A549 (cell line): ENCODE measurements around the gene TMEM141. TPM values are rescaled to one million over a fixed set of nuclear protein-coding genes. Genes with fewer than 3 reads are reported as not detected.

Experiments used
- ATAC-seq, 2 experiments: fragments of 200-7000 bp in 1 of 2; fragments of >200 bp in 1 of 2; cut with Nextera tagmentation in 1 of 2; cut with Tn5 transposase in 1 of 2; 3 replicates each; pipeline versions ENCODE4 v1.8.0 to v1.9.1; 2018 to 2020; ENCODE audit warnings: mild to moderate bottlenecking in 1 of 2, moderate library complexity in 1 of 2
- CTCF ChIA-PET: fragments of 300-600 bp; sonication (Branson Sonifier 250); formaldehyde crosslinking; extraction: SDS; loops from one replicate; lab custom pipeline; 2021; ENCODE audit warnings: antibody characterized with exemption, inconsistent platforms; lab: Yijun Ruan, JAX
- POLR2A ChIA-PET: fragments of 350-600 bp; formaldehyde crosslinking; extraction: SDS; loops from one replicate; lab custom pipeline; 2021; ENCODE audit warnings: antibody characterized with exemption, inconsistent platforms; lab: Yijun Ruan, JAX
- DNase-seq, 2 experiments: peaks; one replicate each; pipeline versions ENCODE4 v3.0.0 to v3.0.0-alpha.2; 2011 to 2016; ENCODE audit warnings: low read depth in 1 of 2, low spot score in 1 of 2
- FAIRE-seq: peaks from 2 replicates; lab custom pipeline; 2011; peaks lifted over from hg19 to GRCh38; lab: Jason Lieb, UNC
- H3K27ac ChIP-seq, 2 experiments: fragments of >200 bp; sonication (Bioruptor Twin); formaldehyde crosslinking; 3 replicates each; pipeline ENCODE4 v1.5.1; 2016 to 2017
- H3K4me1 ChIP-seq: fragments of >200 bp; sonication (Bioruptor Twin); formaldehyde crosslinking; 3 replicates; pipeline ENCODE4 v1.6.1; 2016
- H3K4me2 ChIP-seq: fragments of >200 bp; sonication (Bioruptor Twin); formaldehyde crosslinking; 3 replicates; pipeline ENCODE4 v1.6.1; 2016
- H3K4me3 ChIP-seq: fragments of >200 bp; sonication (Bioruptor Twin); formaldehyde crosslinking; 3 replicates; pipeline ENCODE4 v1.5.1; 2016
- H3K9me3 ChIP-seq: fragments of >200 bp; sonication (Bioruptor Twin); formaldehyde crosslinking; 3 replicates; pipeline ENCODE4 v1.6.1; 2016
- CEBPB ChIP-seq, 2 experiments: fragments of >200 bp in 1 of 2; sonication (Bioruptor Twin) in 1 of 2; formaldehyde crosslinking in 1 of 2; IDR thresholded peaks; 2 replicates each; pipeline ENCODE4 v1.6.1; 2012 to 2016
- CHD2 ChIP-seq: fragments of 150-350 bp; IDR thresholded peaks from 2 replicates; pipeline ENCODE4 v1.6.1; 2014; ENCODE audit warnings: low read length; ENCODE audit not compliant: partially characterized antibody
- EP300 ChIP-seq, 2 experiments: fragments of >200 bp; sonication (Bioruptor Twin); formaldehyde crosslinking; IDR thresholded peaks; 2 replicates in 1 of 2; 3 replicates in 1 of 2; pipeline ENCODE4 v1.6.1; 2016 to 2017
- FOSB ChIP-seq: fragments of 250-450 bp; sonication (Bioruptor Pico); IDR thresholded peaks from 2 replicates; pipeline ENCODE4 v1.5.0; 2020; ENCODE audit warnings: mild to moderate bottlenecking, moderate library complexity
- FOXS1 ChIP-seq: fragments of 250-450 bp; sonication (Bioruptor Pico); IDR thresholded peaks from 2 replicates; pipeline ENCODE4 v1.5.0; 2020; ENCODE audit warnings: mild to moderate bottlenecking, moderate library complexity
- HES2 ChIP-seq: fragments of >200 bp; sonication (Bioruptor Twin); formaldehyde crosslinking; IDR thresholded peaks from 2 replicates; pipeline ENCODE4 v1.6.1; 2016
- HEYL ChIP-seq: fragments of 250-450 bp; sonication (Bioruptor Pico); IDR thresholded peaks from 2 replicates; pipeline ENCODE4 v1.8.0; 2021; ENCODE audit warnings: mild to moderate bottlenecking, moderate library complexity
- HOXB13 ChIP-seq: fragments of 250-450 bp; sonication (Bioruptor Pico); IDR thresholded peaks from 2 replicates; pipeline ENCODE4 v1.5.0; 2020; ENCODE audit warnings: low read depth, mild to moderate bottlenecking, moderate library complexity
- HOXB5 ChIP-seq: fragments of 250-450 bp; sonication (Bioruptor Pico); IDR thresholded peaks from 2 replicates; pipeline ENCODE4 v1.5.0; 2020; ENCODE audit warnings: mild to moderate bottlenecking, moderate library complexity
- KDM5A ChIP-seq: fragments of 200-600 bp; sonication (generic); IDR thresholded peaks from 2 replicates; pipeline ENCODE4 v1.6.1; 2016; ENCODE audit warnings: antibody characterized with exemption, mild to moderate bottlenecking
- MAX ChIP-seq: IDR thresholded peaks from 2 replicates; pipeline ENCODE4 v1.6.1; 2012
- NFE2L2 ChIP-seq: fragments of 150-350 bp; conservative IDR thresholded peaks from 2 replicates; pipeline ENCODE4 v1.6.1; 2014; ENCODE audit warnings: low read length
- NPAS2 ChIP-seq: fragments of 250-450 bp; sonication (Bioruptor Pico); IDR thresholded peaks from 2 replicates; pipeline ENCODE4 v1.8.0; 2022; ENCODE audit warnings: mild to moderate bottlenecking, moderate library complexity, borderline replicate concordance
- PHF8 ChIP-seq: fragments of 200-600 bp; sonication (generic); IDR thresholded peaks from 2 replicates; pipeline ENCODE4 v1.6.1; 2016; ENCODE audit warnings: low read depth, mild to moderate bottlenecking, antibody characterized with exemption, moderate library complexity, borderline replicate concordance
- RARB ChIP-seq: fragments of 250-450 bp; sonication (Bioruptor Pico); IDR thresholded peaks from 2 replicates; pipeline ENCODE4 v1.8.0; 2021; ENCODE audit warnings: mild to moderate bottlenecking, moderate library complexity
- RFX5 ChIP-seq: fragments of 450-650 bp; IDR thresholded peaks from 2 replicates; pipeline ENCODE4 v1.7.1; 2014; ENCODE audit warnings: antibody characterized with exemption, mild to moderate bottlenecking, moderate library complexity
- RNF2 ChIP-seq: fragments of 200-600 bp; sonication (generic); IDR thresholded peaks from 2 replicates; pipeline ENCODE4 v1.6.1; 2016; ENCODE audit warnings: low read depth, mild to moderate bottlenecking, antibody characterized with exemption, moderate library complexity, borderline replicate concordance
- SMC3 ChIP-seq: fragments of >200 bp; sonication (Bioruptor Twin); formaldehyde crosslinking; IDR thresholded peaks from 3 replicates; pipeline ENCODE4 v1.6.1; 2018; ENCODE audit warnings: inconsistent platforms
- ZC3H11A ChIP-seq: fragments of 450-650 bp; IDR thresholded peaks from 2 replicates; pipeline ENCODE4 v1.6.1; 2014; ENCODE audit warnings: antibody characterized with exemption, mild to moderate bottlenecking
- ZFP36 ChIP-seq: fragments of 450-650 bp; IDR thresholded peaks from 2 replicates; pipeline ENCODE4 v1.6.1; 2014; ENCODE audit warnings: borderline replicate concordance; ENCODE audit not compliant: partially characterized antibody
- ZSCAN20 ChIP-seq: fragments of 250-450 bp; sonication (Bioruptor Pico); IDR thresholded peaks from 2 replicates; pipeline ENCODE4 v1.8.0; 2022; ENCODE audit warnings: mild to moderate bottlenecking, moderate library complexity
- WGBS: methylation state at CpG from one replicate; pipeline ENCODE4 v1.1.6; 2017; ENCODE audit errors: missing lambda C conversion rate; 5-methylcytosine and 5-hydroxymethylcytosine counted together
- polyA plus RNA-seq, 4 experiments: library from polyadenylated mRNA; depleted of rRNA in 3 of 4; stranded (reverse); fragments of >200 nt; fragmentation: RNase III in 1 of 4; extraction: RNeasy Plus Mini Kit Qiagen cat#74134 plus additional on column Dnase treatment in 1 of 4; gene quantifications; 2 replicates in 3 of 4; 3 replicates in 1 of 4; pipeline ENCODE4 v1.2.3, GENCODE V29; 2011 to 2017
- TF ChIP-seq, protein P1 (sequence below): fragments of >200 bp; sonication (Bioruptor Twin); formaldehyde crosslinking; IDR thresholded peaks from 3 replicates; pipeline ENCODE4 v1.5.1; 2016

TMEM141 gene
- polyA plus RNA-seq, 2 of the 4 experiments (the other 2 are of a cell fraction): 64.5 to 70.7 TPM

DNA sequence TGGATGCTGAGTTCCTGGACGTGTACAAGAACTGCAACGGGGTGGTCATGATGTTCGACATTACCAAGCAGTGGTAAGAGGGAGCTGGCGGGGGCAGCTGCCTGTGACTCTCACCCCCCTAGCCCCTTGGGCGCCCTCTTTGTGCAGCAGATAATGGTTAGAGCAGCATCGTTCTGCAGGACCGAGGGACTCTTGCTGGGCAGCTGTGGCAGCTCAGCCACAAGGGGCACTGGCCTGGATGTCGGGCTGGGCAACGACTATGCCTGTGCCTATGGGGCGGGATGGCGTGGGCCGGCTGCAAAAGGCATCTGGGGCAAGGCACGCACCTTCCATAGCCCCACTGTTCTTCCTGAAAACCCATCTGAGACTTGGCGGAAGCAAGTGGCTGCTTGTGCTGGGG is 38.3 kb downstream of the TMEM141 start (continued):
- TF ChIP-seq HEYL (CRISPR knock-in tag): no peak

DNA sequence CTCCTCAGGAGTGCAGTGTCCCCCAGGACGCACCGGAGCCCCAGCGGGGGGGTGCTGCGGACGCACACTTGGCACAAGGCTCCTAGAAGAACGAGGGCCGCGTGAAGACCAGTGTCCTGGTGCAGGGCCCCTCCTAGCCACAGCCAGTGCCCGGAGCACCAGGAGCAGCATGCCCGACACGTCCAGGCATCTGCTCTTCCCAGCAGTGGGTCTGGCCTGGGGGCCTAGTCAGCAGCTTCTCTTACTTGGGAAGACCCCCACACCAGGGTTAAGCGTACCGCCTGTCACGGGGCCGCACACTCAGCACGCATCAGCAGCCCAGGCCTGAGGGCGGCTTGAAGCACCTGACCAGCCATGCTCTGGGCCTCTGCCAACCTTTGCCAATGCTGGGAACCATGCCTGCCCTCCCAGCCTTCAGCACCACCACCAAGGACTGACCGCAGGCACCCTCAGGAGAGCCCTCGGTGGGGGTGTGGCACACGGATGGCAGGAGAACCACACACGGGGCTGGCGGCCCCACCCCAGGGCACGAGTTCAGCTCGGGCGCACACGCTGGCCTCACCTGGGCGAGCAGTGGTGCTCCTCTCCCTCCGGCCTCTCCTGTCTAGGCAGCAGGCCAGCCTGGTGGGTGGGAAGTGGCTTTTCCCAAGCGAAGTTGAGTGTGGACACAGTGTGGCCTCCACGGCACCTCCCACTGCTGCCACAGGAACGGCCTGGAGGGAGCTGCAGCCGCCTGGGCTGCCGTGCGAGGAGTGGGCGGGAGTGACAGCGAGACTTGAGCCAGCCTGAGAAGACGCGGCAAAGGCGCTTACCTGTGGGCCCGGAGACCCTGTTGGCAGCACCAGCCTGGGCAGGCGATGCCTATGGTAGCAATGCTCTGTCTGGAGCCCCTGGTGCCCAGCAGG is 39.1 kb downstream of the TMEM141 start:
- WGBS: 95% methylated on average over 14 of the region's 41 CpGs
- FAIRE-seq (no peak), DNase-seq (no peak), ATAC-seq (no peak)
- TF ChIP-seq RFX5 (no peak), EP300 (IDR thresholded peaks at IDR 0.05) (no peak), NPAS2 (CRISPR knock-in tag) (no peak), MAX (no peak), PHF8 (no peak), CHD2 (no peak), HOXB5 (CRISPR knock-in tag) (no peak), CEBPB (IDR thresholded peaks at IDR 0.05) (no peak), RARB (CRISPR knock-in tag) (no peak), NFE2L2 (no peak)
- TF ChIP-seq, protein P1, sequence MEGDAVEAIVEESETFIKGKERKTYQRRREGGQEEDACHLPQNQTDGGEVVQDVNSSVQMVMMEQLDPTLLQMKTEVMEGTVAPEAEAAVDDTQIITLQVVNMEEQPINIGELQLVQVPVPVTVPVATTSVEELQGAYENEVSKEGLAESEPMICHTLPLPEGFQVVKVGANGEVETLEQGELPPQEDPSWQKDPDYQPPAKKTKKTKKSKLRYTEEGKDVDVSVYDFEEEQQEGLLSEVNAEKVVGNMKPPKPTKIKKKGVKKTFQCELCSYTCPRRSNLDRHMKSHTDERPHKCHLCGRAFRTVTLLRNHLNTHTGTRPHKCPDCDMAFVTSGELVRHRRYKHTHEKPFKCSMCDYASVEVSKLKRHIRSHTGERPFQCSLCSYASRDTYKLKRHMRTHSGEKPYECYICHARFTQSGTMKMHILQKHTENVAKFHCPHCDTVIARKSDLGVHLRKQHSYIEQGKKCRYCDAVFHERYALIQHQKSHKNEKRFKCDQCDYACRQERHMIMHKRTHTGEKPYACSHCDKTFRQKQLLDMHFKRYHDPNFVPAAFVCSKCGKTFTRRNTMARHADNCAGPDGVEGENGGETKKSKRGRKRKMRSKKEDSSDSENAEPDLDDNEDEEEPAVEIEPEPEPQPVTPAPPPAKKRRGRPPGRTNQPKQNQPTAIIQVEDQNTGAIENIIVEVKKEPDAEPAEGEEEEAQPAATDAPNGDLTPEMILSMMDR: no peak
- ChIA-PET CTCF (interaction anchor here (0.7 to 8.1 kb wide), 5 partner anchors 13 to 42 kb away, joined by 3 to 72 read pairs (median 4); partner anchors contain the start of gene AJM1), POLR2A (no interaction called here)
- H3K9me3 ChIP-seq: no peaks in the 10 kb centered on the region
- H3K4me1 ChIP-seq: no peaks in the 10 kb centered on the region
- H3K4me2 ChIP-seq: no peak overlapping the region
- H3K4me3 ChIP-seq: no peak overlapping the region
- no peak overlapping the region for H3K27ac ChIP-seq

DNA sequence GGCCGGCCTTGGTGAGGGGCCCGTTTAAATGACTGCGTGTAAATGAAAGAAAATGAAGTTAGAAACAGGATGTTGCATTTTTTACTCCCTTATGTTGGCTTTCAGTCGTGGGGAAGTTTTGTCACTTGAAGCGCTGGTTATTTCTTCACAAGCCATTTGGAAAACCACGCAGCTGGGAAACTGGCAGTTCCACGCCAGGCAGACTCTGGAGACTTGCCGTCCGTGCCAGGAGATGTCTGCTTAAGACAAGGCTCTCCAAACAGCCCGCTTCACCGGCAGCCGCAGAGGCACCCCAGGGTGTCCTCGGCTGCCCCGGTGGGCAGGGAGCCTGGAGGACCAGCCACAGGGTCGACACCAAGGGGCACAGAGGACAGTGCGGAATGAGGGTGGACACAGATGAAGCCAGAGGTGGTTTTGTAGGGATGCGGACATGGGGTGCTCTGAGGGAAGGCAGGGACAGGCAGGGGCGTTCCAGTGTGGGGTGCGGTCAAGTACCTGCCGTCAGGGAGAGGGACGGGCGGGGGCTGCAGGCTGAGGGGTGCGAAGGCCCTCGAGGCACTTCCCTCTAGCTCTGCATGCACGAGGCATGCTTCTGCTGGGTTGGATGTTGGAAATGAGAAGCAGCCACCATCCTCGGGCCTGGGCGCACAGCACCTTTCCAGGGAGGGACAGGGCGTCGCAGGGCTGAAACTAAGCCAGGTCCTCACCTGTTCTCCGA is 40.0 kb downstream of the TMEM141 start:
- POLR2A ChIA-PET: no interaction called here
- Histone ChIP-seq H3K27ac (no peak overlapping the region), H3K4me3 (no peak overlapping the region), H3K4me2 (no peak overlapping the region), H3K9me3 (no peaks in the 10 kb centered on the region), H3K4me1 (no peaks in the 10 kb centered on the region)
- ATAC-seq (no peak), FAIRE-seq (no peak), DNase-seq (no peak)
- 91% methylated on average over 28 of the region's 30 CpGs for WGBS
- TF ChIP-seq HES2 (no peak), ZSCAN20 (CRISPR knock-in tag) (no peak), RFX5 (no peak), HOXB13 (CRISPR knock-in tag) (no peak), SMC3 (no peak), PHF8 (no peak), KDM5A (no peak), RARB (CRISPR knock-in tag) (no peak), RNF2 (no peak), ZFP36 (no peak), FOXS1 (CRISPR knock-in tag) (no peak), CHD2 (no peak), FOSB (CRISPR knock-in tag) (no peak), ZC3H11A (no peak)
- TF ChIP-seq, all 56 proteins: peak for 0
- CTCF ChIA-PET: interaction anchor here (0.8 to 8.1 kb wide), 2 partner anchors 12 to 39 kb away, joined by 3 to 72 read pairs; partner anchors contain the start of gene AJM1
